NB4 (cell line): ENCODE data around the gene DNMT3A.

Experiments
- CTCF ChIP-seq: IDR thresholded peaks from one replicate; pipeline ENCODE4 v1.5.1; 2012; ENCODE audit warnings: low read depth, low read length
- MAX ChIP-seq: IDR thresholded peaks from 2 replicates; pipeline ENCODE4 v1.6.1; 2011; ENCODE audit warnings: low read depth, low read length
- POLR2A ChIP-seq: IDR thresholded peaks from 2 replicates; pipeline ENCODE4 v1.6.1; 2011; ENCODE audit warnings: mild to moderate bottlenecking; ENCODE audit not compliant: insufficient read length; ENCODE audit errors: extremely low read depth

- no peak for TF ChIP-seq CTCF
- TF ChIP-seq POLR2A, result no peak
- peak; percentile 87 for TF ChIP-seq MAX
These were observed 37.4 kb downstream of the DNMT3A start for GRCh38 chr2:25304321-25304720.
